22Rv1 (cell line): Measurements from ENCODE around the gene TMTC2.

ENCODE experiments used
- ZFX ChIP-seq: fragments of 450-650 bp; IDR thresholded peaks from 2 replicates; pipeline ENCODE4 v1.6.1; 2017; ENCODE audit warnings: antibody characterized with exemption, borderline replicate concordance
- TF ChIP-seq, protein P1 (sequence below): fragments of 450-650 bp; IDR thresholded peaks from 2 replicates; pipeline ENCODE4 v1.5.1; 2017; ENCODE audit warnings: mild to moderate bottlenecking

DNA sequence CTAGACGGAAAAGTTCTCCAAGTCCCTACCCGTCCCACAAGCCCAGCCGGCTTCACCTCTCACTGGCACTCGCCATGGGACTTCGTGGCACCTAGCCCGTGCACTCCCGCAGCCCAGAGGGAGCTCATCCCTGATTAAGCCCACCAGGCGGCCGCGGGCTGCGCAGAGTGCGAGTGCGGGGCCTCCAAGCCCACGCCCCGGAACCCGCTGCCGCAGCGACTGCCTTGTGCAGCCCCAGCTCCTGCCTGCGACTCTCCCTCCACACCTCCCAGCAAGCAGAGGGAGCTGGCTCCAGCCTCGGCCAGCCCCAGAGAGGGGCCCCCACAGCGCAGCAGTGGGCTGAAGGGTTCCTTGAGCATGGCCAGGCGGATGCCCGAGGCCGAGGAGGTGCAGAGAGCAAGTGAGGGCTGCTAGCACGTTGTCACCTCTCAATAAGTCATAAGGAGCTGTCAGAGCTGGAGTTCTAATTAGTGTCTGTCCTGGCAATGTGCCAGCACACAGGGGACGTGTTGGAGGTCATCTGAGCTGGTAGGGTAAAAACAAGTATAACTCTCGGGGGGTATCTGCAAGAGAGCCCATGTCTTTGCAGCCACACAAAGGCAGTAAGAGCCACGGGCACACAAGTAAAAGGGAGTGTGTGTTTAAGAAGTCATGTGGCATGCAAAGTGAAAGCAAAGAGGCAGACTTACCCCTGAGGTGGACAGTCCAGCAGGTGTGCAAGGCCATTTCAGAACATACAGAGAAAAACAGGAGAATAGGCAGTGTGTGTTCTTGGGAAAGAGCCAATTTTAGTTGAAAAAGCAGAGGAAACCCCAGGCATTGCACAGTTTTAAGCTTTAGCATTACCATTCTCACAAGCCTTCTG is 27.1 kb upstream of the TMTC2 start:
- TF ChIP-seq, protein P1, sequence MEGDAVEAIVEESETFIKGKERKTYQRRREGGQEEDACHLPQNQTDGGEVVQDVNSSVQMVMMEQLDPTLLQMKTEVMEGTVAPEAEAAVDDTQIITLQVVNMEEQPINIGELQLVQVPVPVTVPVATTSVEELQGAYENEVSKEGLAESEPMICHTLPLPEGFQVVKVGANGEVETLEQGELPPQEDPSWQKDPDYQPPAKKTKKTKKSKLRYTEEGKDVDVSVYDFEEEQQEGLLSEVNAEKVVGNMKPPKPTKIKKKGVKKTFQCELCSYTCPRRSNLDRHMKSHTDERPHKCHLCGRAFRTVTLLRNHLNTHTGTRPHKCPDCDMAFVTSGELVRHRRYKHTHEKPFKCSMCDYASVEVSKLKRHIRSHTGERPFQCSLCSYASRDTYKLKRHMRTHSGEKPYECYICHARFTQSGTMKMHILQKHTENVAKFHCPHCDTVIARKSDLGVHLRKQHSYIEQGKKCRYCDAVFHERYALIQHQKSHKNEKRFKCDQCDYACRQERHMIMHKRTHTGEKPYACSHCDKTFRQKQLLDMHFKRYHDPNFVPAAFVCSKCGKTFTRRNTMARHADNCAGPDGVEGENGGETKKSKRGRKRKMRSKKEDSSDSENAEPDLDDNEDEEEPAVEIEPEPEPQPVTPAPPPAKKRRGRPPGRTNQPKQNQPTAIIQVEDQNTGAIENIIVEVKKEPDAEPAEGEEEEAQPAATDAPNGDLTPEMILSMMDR: no peak
- no peak for TF ChIP-seq ZFX
